ENCODE measurements around the gene MARCHF10.

Gene MARCHF10

DNA sequence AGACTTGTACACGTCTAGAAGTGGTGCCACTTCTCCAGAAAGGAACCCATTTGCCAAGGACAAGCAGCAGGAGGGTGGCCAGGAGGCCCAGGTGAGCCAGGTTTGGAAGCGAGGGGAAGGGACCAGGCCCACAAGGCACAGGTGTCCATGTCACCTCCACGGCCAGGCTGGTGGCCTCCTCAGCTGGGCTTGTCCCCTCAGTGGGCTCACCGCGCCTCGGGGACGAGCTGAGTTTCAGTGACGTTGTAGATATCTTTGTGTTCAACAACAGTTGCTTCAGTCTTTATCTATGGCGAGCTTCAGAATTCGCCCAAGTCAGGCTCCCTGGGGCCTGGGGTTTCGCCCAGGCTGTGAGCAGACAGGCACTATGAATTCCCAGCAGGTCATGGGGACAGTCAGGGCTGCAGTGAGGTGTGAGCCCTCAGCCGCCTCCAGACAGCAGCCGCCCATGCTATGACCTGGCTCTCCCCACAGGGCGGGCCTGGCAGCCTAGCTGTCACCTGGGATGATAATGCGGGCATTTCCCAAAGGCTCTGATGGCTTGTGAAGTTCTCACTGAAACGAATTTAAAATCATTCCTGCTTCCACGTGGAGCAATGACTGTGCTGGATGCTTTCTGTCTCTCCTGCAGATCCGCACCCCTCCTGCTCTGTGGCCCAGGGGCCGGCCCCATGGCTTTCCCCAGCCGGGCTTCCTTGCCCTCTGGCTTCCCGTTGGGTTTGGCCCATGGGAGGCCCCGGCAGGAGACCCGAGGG lies 91.1 kb downstream of the MARCHF10 start:
- Histone ChIP-seq H3F3A (ENCODE audit: low read depth) (no peaks in the 10 kb centered on the region), H3K36me3 (ENCODE audit: insufficient read depth, low read length) (no peaks in the 10 kb centered on the region), H4K20me1 (ENCODE audit: insufficient read depth, low read length, poor library complexity, severe bottlenecking) (no peaks in the 10 kb centered on the region), H3K9me2 (replicated peaks; ENCODE audit: low read depth, low read length) (no peaks in the 10 kb centered on the region), H3K27me3 (ENCODE audit: insufficient read depth, low read length, poor library complexity, severe bottlenecking) (no peaks in the 10 kb centered on the region), H3K9ac (ENCODE audit: low read depth, low read length, poor library complexity, severe bottlenecking) (no peak overlapping the region), H3K4me2 (ENCODE audit: low read depth, low read length, poor library complexity, severe bottlenecking) (no peak overlapping the region), H3K4me3 (ENCODE audit: low read length, poor library complexity, severe bottlenecking) (no peak overlapping the region), H2AFZ (ENCODE audit: low read length) (no peak overlapping the region), H3K79me2 (ENCODE audit: insufficient read depth, low read length) (no peaks in the 10 kb centered on the region), H3K4me1 (ENCODE audit: insufficient read depth, low read length, poor library complexity, severe bottlenecking) (no peaks in the 10 kb centered on the region), H3K9me3 (ENCODE audit: insufficient read depth, low read depth, low read length) (no peaks in the 10 kb centered on the region)
- TF ChIP-seq, protein P1, sequence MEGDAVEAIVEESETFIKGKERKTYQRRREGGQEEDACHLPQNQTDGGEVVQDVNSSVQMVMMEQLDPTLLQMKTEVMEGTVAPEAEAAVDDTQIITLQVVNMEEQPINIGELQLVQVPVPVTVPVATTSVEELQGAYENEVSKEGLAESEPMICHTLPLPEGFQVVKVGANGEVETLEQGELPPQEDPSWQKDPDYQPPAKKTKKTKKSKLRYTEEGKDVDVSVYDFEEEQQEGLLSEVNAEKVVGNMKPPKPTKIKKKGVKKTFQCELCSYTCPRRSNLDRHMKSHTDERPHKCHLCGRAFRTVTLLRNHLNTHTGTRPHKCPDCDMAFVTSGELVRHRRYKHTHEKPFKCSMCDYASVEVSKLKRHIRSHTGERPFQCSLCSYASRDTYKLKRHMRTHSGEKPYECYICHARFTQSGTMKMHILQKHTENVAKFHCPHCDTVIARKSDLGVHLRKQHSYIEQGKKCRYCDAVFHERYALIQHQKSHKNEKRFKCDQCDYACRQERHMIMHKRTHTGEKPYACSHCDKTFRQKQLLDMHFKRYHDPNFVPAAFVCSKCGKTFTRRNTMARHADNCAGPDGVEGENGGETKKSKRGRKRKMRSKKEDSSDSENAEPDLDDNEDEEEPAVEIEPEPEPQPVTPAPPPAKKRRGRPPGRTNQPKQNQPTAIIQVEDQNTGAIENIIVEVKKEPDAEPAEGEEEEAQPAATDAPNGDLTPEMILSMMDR (conservative IDR thresholded peaks at IDR 0.05; ENCODE audit: low read length): no peak
- no peak for TF ChIP-seq EZH2phosphoT487 (IDR thresholded peaks at IDR 0.05; ENCODE audit: borderline replicate concordance)

DNA sequence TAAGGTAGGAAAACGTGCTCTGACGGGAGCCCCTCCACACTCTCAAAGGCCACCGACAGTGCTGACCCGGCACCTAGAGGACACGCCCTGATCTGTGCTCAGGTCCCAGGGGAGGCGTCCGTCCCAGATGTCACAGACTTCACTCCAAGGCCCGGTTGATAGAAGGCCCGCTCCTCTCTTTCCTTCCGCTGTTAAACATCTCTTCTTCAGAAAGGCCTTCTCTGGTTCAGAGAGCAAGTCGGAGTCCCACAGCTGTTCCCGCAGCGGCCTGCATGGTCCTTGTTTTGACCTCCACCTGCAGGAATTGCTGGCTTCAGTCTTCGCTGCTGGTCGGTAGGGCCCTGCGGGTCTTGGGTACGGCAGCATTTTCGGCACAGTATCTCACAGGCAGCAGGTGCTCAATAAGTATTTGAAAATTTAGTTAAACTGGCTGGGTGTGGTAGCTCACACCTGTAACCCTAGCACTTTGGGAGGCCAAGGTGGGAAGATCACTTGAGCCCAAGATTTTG lies 92.2 kb downstream of the MARCHF10 start:
- H4K20me1 ChIP-seq (ENCODE audit: insufficient read depth, low read length, poor library complexity, severe bottlenecking): no peaks in the 10 kb centered on the region
- no peaks in the 10 kb centered on the region for H3F3A ChIP-seq (ENCODE audit: low read depth)
- H3K4me1 ChIP-seq (ENCODE audit: insufficient read depth, low read length, poor library complexity, severe bottlenecking): no peaks in the 10 kb centered on the region
- no peaks in the 10 kb centered on the region for H3K79me2 ChIP-seq (ENCODE audit: insufficient read depth, low read length)
- no peaks in the 10 kb centered on the region for H3K27me3 ChIP-seq (ENCODE audit: insufficient read depth, low read length, poor library complexity, severe bottlenecking)
- no peaks in the 10 kb centered on the region for H3K36me3 ChIP-seq (ENCODE audit: insufficient read depth, low read length)
- H3K4me3 ChIP-seq (ENCODE audit: low read length, poor library complexity, severe bottlenecking): no peak overlapping the region
- no peak overlapping the region for H3K4me2 ChIP-seq (ENCODE audit: low read depth, low read length, poor library complexity, severe bottlenecking)
- H2AFZ ChIP-seq (ENCODE audit: low read length): no peak overlapping the region
- H3K9ac ChIP-seq (ENCODE audit: low read depth, low read length, poor library complexity, severe bottlenecking): no peak overlapping the region
- TF ChIP-seq, protein P1 (conservative IDR thresholded peaks at IDR 0.05; ENCODE audit: low read length): no peak
- TF ChIP-seq EZH2phosphoT487 (IDR thresholded peaks at IDR 0.05; ENCODE audit: borderline replicate concordance): no peak
- no peaks in the 10 kb centered on the region for H3K9me2 ChIP-seq (replicated peaks; ENCODE audit: low read depth, low read length)
- H3K9me3 ChIP-seq (ENCODE audit: insufficient read depth, low read depth, low read length): no peaks in the 10 kb centered on the region

DNA sequence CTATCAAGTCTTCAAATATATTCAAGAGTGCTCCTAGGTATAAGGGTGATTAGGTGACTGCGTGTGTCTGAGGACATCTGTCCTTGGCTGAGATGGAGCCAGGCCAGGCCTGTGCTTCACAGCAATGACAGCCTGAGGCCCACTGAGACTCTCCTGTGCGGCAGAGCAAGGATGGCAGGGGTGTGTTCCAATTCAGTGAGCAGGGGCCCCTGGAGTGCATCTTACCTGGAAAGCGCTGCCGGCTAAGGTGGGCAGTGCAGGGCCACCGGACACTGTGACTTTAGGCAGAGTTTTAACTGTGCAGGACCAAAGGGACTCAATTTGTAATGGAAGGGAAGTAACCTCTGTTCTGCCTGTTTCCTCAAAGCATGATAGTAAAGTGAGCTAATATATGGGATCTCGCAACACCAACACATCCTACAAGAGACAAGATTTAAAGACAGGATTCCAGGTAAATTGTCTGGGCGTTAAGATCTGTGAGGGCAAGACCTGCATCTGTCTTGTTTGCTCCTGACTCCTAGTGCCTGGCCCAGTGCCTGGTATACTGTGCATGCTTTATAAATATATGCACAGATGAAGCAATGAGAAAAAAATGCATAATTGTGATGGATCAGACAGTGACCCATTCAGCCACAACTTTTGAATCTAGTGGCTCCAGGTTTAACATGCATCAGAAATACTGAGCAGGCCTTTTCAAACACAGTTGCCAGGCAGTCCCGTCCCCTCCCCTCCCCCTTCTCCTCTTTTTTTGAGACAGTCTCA lies 93.9 kb downstream of the MARCHF10 start:
- H3K9ac ChIP-seq (ENCODE audit: low read depth, low read length, poor library complexity, severe bottlenecking): no peak overlapping the region
- no peaks in the 10 kb centered on the region for H3K27me3 ChIP-seq (ENCODE audit: insufficient read depth, low read length, poor library complexity, severe bottlenecking)

More for the DNA sequence above, 93.9 kb downstream of the MARCHF10 start:
- no peak overlapping the region for H3K4me2 ChIP-seq (ENCODE audit: low read depth, low read length, poor library complexity, severe bottlenecking)
- H3F3A ChIP-seq (ENCODE audit: low read depth): no peaks in the 10 kb centered on the region
- H3K36me3 ChIP-seq (ENCODE audit: insufficient read depth, low read length): no peaks in the 10 kb centered on the region
- no peaks in the 10 kb centered on the region for H3K9me2 ChIP-seq (replicated peaks; ENCODE audit: low read depth, low read length)
- no peak for TF ChIP-seq EZH2phosphoT487 (IDR thresholded peaks at IDR 0.05; ENCODE audit: borderline replicate concordance)
- TF ChIP-seq, protein P1 (conservative IDR thresholded peaks at IDR 0.05; ENCODE audit: low read length): no peak
- no peaks in the 10 kb centered on the region for H3K79me2 ChIP-seq (ENCODE audit: insufficient read depth, low read length)
- no peaks in the 10 kb centered on the region for H3K9me3 ChIP-seq (ENCODE audit: insufficient read depth, low read depth, low read length)
- no peak overlapping the region for H3K4me3 ChIP-seq (ENCODE audit: low read length, poor library complexity, severe bottlenecking)
- no peaks in the 10 kb centered on the region for H3K4me1 ChIP-seq (ENCODE audit: insufficient read depth, low read length, poor library complexity, severe bottlenecking)
- H2AFZ ChIP-seq (ENCODE audit: low read length): no peak overlapping the region
- no peaks in the 10 kb centered on the region for H4K20me1 ChIP-seq (ENCODE audit: insufficient read depth, low read length, poor library complexity, severe bottlenecking)

All from Loucy (cell line).